ENCODE data around the gene CYP2R1.

GRCh38 chr11:14854057-14854456 lies 38.0 kb downstream of the CYP2R1 start:
- TF ChIP-seq POLR2A (IDR thresholded peaks at IDR 0.05; ENCODE audit: control extremely low read depth in 1 of 2, low read depth in 2 of 2, low read length in 2 of 2), result no peak
- TF ChIP-seq JUND (IDR thresholded peaks at IDR 0.05; ENCODE audit: low read length), result no peak
- TF ChIP-seq, protein P1, sequence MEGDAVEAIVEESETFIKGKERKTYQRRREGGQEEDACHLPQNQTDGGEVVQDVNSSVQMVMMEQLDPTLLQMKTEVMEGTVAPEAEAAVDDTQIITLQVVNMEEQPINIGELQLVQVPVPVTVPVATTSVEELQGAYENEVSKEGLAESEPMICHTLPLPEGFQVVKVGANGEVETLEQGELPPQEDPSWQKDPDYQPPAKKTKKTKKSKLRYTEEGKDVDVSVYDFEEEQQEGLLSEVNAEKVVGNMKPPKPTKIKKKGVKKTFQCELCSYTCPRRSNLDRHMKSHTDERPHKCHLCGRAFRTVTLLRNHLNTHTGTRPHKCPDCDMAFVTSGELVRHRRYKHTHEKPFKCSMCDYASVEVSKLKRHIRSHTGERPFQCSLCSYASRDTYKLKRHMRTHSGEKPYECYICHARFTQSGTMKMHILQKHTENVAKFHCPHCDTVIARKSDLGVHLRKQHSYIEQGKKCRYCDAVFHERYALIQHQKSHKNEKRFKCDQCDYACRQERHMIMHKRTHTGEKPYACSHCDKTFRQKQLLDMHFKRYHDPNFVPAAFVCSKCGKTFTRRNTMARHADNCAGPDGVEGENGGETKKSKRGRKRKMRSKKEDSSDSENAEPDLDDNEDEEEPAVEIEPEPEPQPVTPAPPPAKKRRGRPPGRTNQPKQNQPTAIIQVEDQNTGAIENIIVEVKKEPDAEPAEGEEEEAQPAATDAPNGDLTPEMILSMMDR (IDR thresholded peaks at IDR 0.05; ENCODE audit: control extremely low read depth in 1 of 3, insufficient read depth in 1 of 3, low read depth in 1 of 3, low read length in 3 of 3), result no peak
- TF ChIP-seq SAP30 (IDR thresholded peaks at IDR 0.05; ENCODE audit: insufficient read depth, insufficient replicate concordance, low read length), result no peak
- TF ChIP-seq NANOG (IDR thresholded peaks at IDR 0.05; ENCODE audit: insufficient read depth, low read depth, low read length, poor library complexity, severe bottlenecking), result no peak
- no peak for TF ChIP-seq TBP (IDR thresholded peaks at IDR 0.05; ENCODE audit: low read depth, low read length)
- TF ChIP-seq RAD21 (IDR thresholded peaks at IDR 0.05 in 1 of 2, conservative IDR thresholded peaks at IDR 0.05 in 1 of 2; ENCODE audit: low read depth in 2 of 2, low read length in 2 of 2), result no peak
- no peak for TF ChIP-seq HDAC2 (IDR thresholded peaks at IDR 0.05; ENCODE audit: borderline replicate concordance in 1 of 2, low read depth in 2 of 2, low read length in 2 of 2)
- no peak for TF ChIP-seq EP300 (IDR thresholded peaks at IDR 0.05; ENCODE audit: borderline replicate concordance in 1 of 2, low read depth in 2 of 2, low read length in 2 of 2)
- TF ChIP-seq HDAC6 (IDR thresholded peaks at IDR 0.05; ENCODE audit: low read depth, low read length), result no peak
